Measurements from ENCODE around the gene APBB1IP.

Gene APBB1IP

DNA sequence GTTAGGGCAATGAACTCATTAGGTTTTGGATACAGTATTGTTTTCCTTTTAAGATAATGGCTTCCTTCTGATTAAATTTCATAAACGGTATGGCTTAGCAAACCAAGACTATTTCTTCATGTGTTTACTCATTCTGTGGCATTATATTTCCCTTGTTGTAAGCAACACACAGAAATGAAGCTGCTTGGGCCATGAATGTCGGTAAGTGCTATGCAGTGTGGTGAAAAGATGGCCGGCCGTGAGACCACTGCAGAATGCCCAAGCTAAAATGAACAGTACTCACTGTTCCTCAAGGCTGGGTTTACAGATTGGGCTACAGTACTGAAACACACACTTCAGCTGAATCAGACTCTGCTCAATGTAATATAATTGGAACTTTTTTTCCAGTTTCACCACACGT is 8.1 kb downstream of the APBB1IP start:
- H3K27ac ChIP-seq: no peak overlapping the region
- no peak for TF ChIP-seq ZFX (IDR thresholded peaks at IDR 0.05; ENCODE audit: borderline replicate concordance)
- TF ChIP-seq, protein P1, sequence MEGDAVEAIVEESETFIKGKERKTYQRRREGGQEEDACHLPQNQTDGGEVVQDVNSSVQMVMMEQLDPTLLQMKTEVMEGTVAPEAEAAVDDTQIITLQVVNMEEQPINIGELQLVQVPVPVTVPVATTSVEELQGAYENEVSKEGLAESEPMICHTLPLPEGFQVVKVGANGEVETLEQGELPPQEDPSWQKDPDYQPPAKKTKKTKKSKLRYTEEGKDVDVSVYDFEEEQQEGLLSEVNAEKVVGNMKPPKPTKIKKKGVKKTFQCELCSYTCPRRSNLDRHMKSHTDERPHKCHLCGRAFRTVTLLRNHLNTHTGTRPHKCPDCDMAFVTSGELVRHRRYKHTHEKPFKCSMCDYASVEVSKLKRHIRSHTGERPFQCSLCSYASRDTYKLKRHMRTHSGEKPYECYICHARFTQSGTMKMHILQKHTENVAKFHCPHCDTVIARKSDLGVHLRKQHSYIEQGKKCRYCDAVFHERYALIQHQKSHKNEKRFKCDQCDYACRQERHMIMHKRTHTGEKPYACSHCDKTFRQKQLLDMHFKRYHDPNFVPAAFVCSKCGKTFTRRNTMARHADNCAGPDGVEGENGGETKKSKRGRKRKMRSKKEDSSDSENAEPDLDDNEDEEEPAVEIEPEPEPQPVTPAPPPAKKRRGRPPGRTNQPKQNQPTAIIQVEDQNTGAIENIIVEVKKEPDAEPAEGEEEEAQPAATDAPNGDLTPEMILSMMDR (IDR thresholded peaks at IDR 0.05): no peak

DNA sequence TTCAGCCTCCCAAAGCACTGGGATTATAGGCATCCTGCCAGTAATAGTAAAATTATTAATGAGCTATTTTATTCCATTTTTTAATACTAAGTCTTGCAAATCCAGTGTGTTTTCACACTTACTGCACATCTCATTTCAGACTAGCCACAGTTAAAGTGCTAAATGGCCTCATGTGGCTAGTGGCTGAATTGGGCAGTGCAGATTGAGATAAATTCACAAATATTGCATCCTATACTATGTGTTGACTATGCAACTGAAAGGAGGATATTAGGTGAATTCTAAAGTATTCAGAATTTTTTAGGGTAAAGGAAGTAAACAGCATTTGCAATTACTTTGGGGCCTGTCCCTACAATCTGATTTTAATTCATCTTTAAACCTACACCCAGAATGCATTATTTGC is 10.2 kb downstream of the APBB1IP start:
- no peak for TF ChIP-seq ZFX (IDR thresholded peaks at IDR 0.05; ENCODE audit: borderline replicate concordance)
- TF ChIP-seq, protein P1 (IDR thresholded peaks at IDR 0.05): no peak
- no peak overlapping the region for H3K27ac ChIP-seq

DNA sequence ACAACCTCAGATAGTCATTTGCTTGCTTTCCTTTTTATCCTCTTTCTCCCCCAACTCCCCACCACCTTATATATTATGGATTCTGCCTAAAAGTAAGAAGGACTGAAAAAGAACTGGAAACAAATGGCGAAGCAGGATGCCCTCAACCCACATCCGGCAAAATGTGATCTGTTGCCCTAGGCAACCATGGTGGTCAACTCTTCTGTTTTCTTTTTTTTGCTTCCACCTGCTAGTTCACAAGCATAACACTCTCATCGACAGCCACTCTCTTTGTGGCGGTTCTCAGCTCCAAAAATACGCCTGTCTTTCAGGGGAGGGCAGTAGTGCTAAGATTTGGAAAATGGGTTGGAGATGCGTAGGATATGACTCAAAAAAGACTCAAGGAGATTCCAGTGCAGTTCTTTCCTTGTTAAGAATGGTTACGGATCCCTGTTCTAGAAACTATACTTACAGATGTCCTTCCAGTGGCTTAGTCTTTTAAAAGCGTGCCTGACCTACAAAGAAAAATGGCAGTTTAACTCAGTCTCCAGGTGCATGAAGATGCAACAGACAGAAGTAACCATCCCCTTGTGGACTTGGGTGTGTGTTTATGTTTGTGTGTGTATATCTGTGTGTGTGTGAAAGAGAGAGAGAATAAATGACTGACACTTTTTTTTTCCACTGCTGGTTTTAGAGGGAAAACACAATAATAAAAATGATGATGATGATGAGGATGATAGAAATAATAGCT is 10.7 kb downstream of the APBB1IP start:
- TF ChIP-seq, protein P1 (IDR thresholded peaks at IDR 0.05): no peak
- no peak for TF ChIP-seq ZFX (IDR thresholded peaks at IDR 0.05; ENCODE audit: borderline replicate concordance)
- H3K27ac ChIP-seq: no peak overlapping the region

DNA sequence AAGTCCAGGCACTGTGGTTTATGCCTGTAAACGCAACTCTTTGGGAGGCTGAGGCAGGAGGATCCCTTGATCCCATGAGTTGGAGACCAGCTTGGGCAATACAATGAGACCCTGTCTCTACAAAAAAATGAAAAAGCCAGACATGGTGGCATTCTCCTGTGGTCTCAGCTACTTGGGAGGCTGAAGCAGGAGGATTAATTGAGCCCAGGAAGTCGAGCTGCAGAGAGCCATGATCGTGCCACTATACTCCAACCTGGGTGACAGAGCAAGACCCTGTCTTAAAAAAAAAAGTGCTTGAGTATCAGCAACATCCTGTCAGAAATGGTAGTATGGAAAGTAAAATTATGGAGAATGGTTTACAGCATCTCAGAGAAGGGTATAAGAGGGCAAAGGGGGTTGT is 11.6 kb downstream of the APBB1IP start:
- no peak overlapping the region for H3K27ac ChIP-seq
- TF ChIP-seq ZFX (IDR thresholded peaks at IDR 0.05; ENCODE audit: borderline replicate concordance): no peak
- TF ChIP-seq, protein P1 (IDR thresholded peaks at IDR 0.05): no peak

DNA sequence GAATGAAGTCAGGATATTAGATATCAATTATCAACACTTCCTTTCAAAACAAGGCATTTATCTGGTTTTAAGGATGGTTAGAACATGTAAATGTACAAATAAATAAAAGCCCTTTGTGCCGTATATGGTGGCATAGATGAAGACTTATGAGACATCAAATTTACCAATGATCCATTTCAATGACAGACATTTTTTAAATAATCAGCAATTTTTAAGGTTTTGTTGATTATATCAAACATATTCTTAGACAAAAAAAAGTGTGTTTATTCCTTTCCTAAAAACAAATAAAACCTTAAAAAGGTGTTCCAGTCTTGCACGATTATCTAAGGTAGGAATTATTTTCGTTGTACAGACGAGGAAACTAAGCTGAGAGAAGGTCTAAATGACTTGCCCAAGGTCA is 13.8 kb downstream of the APBB1IP start:
- no peak overlapping the region for H3K27ac ChIP-seq

DNA sequence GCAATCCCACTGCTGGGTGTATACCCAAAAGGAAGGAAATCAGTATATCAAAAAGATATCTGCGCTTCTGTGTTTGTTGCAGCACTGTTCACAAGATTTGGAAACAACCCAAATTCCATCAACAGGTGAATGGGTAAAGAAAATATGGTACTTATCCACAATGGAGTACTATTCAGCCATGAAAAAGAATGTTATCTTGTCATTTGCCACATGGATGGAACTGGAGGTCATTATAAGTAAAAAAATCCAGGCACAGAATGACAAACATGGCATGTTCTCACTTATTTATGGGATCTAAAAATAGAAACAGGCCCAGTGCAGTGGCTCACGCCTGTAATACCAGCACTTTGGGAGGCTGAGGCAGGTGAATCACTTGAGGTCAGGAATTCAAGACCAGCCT is 15.7 kb downstream of the APBB1IP start:
- H3K27ac ChIP-seq: no peak overlapping the region
- TF ChIP-seq, protein P1 (IDR thresholded peaks at IDR 0.05): no peak
- TF ChIP-seq ZFX (IDR thresholded peaks at IDR 0.05; ENCODE audit: borderline replicate concordance): no peak

More for the DNA sequence above, 13.8 kb downstream of the APBB1IP start:
- TF ChIP-seq, protein P1 (IDR thresholded peaks at IDR 0.05): no peak
- no peak for TF ChIP-seq ZFX (IDR thresholded peaks at IDR 0.05; ENCODE audit: borderline replicate concordance)

DNA sequence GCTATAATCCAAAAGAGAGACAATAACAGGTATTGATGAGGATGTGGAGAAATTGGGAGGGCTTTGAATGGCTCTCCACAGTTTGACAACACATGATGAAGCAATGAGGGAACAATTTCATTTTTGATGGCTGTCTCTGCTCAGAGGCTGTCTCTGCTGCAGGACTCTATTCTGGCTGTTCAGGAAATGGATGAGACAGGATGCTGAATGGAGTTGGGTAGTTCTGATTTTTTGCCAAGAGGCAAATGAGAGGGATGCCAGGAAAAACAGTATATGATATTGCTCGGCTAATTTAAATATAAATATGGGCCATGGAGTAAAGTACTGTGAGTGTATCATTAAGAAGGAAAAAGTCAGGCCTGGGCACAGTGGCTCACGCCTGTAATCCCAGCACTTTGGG is 16.8 kb downstream of the APBB1IP start:
- TF ChIP-seq, protein P1 (IDR thresholded peaks at IDR 0.05): no peak
- TF ChIP-seq ZFX (IDR thresholded peaks at IDR 0.05; ENCODE audit: borderline replicate concordance): no peak
- H3K27ac ChIP-seq: no peak overlapping the region

Measured in 22Rv1 (cell line).